ENCODE results near the gene PCDHGB5.

Gene PCDHGB5

DNA sequence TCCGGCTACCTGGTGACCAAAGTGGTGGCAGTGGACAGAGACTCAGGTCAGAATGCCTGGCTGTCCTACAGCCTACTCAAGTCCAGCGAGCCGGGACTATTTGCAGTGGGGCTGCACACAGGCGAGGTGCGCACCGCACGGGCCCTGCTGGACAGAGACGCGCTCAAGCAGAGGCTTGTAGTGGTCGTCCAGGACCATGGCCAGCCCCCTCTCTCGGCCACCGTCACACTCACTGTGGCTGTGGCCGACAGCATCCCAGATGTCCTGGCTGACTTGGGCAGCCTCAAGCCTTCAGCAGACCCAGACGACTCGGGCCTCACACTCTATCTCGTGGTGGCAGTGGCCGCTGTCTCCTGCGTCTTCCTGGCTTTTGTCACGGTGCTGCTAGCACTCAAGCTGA lies 40.8 kb upstream of the PCDHGB5 start:
- no peak for DNase-seq (ENCODE audit: extremely low spot score)
- ChIA-PET CTCF (no interaction called here), POLR2A (no interaction called here)
- TF ChIP-seq ZNF384 (IDR thresholded peaks at IDR 0.05) (no peak), LEF1 (IDR thresholded peaks at IDR 0.05; ENCODE audit: borderline replicate concordance) (no peak)

DNA sequence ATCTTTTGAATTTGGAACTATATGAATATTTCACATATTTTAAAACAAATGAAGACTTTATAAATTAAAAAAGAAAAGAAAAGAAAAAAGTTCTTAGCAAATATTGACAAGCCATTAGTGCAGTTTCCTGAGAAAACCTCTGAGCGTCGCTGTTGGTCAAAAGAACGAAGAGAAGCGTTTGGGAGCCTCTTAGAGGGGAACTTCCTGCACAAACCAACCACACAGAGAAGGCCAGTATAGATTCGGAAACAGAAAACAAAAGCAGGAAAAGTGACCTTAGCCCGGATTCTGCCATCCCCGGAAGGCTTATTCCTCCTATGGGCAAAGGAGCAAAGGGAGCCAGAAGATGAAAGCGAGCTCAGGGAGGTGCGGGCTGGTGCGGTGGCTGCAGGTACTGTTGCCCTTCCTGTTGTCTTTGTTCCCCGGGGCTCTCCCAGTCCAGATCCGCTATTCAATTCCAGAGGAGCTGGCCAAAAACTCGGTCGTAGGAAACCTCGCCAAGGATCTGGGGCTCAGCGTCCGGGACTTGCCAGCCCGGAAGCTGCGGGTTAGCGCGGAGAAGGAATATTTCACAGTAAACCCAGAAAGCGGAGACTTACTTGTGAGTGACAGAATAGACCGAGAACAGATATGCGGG lies 37.8 kb upstream of the PCDHGB5 start, which contains the start of gene PCDHGB2:
Gene PCDHGB2 (plus strand): TSS at position 205 of the 637 bp plus-strand sequence. CDS start 142 bp downstream, at position 347.
- DNase-seq (ENCODE audit: extremely low spot score) = peak; percentile 14

DNA sequence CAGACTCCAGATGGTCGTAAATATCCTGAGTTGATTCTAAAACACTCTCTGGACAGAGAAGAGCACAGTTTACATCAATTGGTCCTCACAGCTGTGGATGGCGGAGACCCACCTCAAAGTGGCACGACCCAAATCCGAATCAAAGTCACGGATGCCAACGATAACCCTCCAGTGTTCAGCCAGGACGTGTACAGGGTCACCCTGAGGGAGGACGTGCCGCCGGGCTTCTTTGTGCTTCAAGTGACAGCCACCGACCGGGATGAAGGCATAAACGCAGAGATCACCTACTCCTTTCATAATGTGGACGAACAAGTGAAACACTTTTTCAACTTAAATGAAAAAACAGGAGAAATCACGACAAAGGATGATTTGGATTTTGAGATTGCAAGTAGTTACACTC lies 37.1 kb upstream of the PCDHGB5 start:
- ChIA-PET POLR2A (no interaction called here), CTCF (no interaction called here)
- TF ChIP-seq LEF1 (IDR thresholded peaks at IDR 0.05; ENCODE audit: borderline replicate concordance) = no peak
- TF ChIP-seq ZNF384 (IDR thresholded peaks at IDR 0.05) = no peak
- TF ChIP-seq SUZ12 (IDR thresholded peaks at IDR 0.05) = no peak
- TF ChIP-seq CTBP1 (IDR thresholded peaks at IDR 0.05; ENCODE audit: borderline replicate concordance) = no peak
- no peak for TF ChIP-seq FOXK2 (IDR thresholded peaks at IDR 0.05)
- TF ChIP-seq, protein P1, sequence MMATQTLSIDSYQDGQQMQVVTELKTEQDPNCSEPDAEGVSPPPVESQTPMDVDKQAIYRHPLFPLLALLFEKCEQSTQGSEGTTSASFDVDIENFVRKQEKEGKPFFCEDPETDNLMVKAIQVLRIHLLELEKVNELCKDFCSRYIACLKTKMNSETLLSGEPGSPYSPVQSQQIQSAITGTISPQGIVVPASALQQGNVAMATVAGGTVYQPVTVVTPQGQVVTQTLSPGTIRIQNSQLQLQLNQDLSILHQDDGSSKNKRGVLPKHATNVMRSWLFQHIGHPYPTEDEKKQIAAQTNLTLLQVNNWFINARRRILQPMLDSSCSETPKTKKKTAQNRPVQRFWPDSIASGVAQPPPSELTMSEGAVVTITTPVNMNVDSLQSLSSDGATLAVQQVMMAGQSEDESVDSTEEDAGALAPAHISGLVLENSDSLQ (IDR thresholded peaks at IDR 0.05) = no peak
- no peak for TF ChIP-seq BHLHE40 (IDR thresholded peaks at IDR 0.05; ENCODE audit: borderline replicate concordance)
- TF ChIP-seq FOXM1 (IDR thresholded peaks at IDR 0.05; ENCODE audit: borderline replicate concordance) = no peak
- TF ChIP-seq FOXA1 (IDR thresholded peaks at IDR 0.05) = no peak
- TF ChIP-seq NFRKB (IDR thresholded peaks at IDR 0.05) = no peak
- TF ChIP-seq TARDBP (IDR thresholded peaks at IDR 0.05) = no peak
- TF ChIP-seq SP1 (IDR thresholded peaks at IDR 0.05) = no peak
- TF ChIP-seq L3MBTL2 (conservative IDR thresholded peaks at IDR 0.05) = no peak
- TF ChIP-seq ELF4 (IDR thresholded peaks at IDR 0.05) = no peak
- no peak for TF ChIP-seq ARNT (IDR thresholded peaks at IDR 0.05)
- no peak for TF ChIP-seq HDGF (IDR thresholded peaks at IDR 0.05; ENCODE audit: borderline replicate concordance)
- DNase-seq (ENCODE audit: extremely low spot score) = no peak

More for the DNA sequence above, 37.8 kb upstream of the PCDHGB5 start, which contains the start of gene PCDHGB2:
- ChIA-PET POLR2A (no interaction called here), CTCF (interaction anchor here (0.6 to 0.9 kb wide), 2 partner anchors 153 to 204 kb away, joined by 4 to 5 read pairs; no protein-coding TSS in a partner anchor)
- TF ChIP-seq FOXK2 (IDR thresholded peaks at IDR 0.05) = no peak
- TF ChIP-seq LEF1 (IDR thresholded peaks at IDR 0.05; ENCODE audit: borderline replicate concordance) = no peak
- TF ChIP-seq ZNF384 (IDR thresholded peaks at IDR 0.05) = no peak
- TF ChIP-seq, protein P1 (IDR thresholded peaks at IDR 0.05) = no peak
- TF ChIP-seq L3MBTL2 (conservative IDR thresholded peaks at IDR 0.05) = no peak
- TF ChIP-seq ARNT (IDR thresholded peaks at IDR 0.05) = no peak
- TF ChIP-seq FOXM1 (IDR thresholded peaks at IDR 0.05; ENCODE audit: borderline replicate concordance) = no peak
- no peak for TF ChIP-seq FOXA1 (IDR thresholded peaks at IDR 0.05)
- TF ChIP-seq CTBP1 (IDR thresholded peaks at IDR 0.05; ENCODE audit: borderline replicate concordance) = no peak
- TF ChIP-seq SUZ12 (IDR thresholded peaks at IDR 0.05) = no peak
- TF ChIP-seq TARDBP (IDR thresholded peaks at IDR 0.05) = no peak

DNA sequence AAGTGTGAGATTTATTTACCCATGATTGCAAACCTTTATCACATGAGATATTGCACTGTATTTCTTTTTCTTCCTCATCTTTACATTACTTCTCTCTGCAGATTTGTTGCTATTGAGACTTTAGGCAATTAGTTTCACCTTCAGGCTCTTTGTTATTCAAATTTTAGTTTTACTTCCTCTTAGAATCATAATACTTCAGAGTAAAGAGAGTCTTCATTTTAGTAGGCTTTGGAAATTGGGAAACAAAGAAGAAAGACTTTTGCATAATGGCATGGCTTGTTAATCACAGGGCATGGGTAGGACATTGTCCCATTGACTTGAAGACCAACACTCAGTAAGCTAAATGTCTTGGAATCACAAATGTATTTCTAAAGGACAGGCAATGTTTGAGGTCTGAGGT lies 35.0 kb upstream of the PCDHGB5 start:
- ChIA-PET CTCF (no interaction called here), POLR2A (no interaction called here)
- TF ChIP-seq SUZ12 (IDR thresholded peaks at IDR 0.05) (no peak), HDGF (IDR thresholded peaks at IDR 0.05; ENCODE audit: borderline replicate concordance) (no peak), ELF4 (IDR thresholded peaks at IDR 0.05) (no peak), TARDBP (IDR thresholded peaks at IDR 0.05) (no peak), FOXA1 (IDR thresholded peaks at IDR 0.05) (no peak), BHLHE40 (IDR thresholded peaks at IDR 0.05; ENCODE audit: borderline replicate concordance) (no peak), FOXK2 (IDR thresholded peaks at IDR 0.05) (no peak), FOXM1 (IDR thresholded peaks at IDR 0.05; ENCODE audit: borderline replicate concordance) (no peak), L3MBTL2 (conservative IDR thresholded peaks at IDR 0.05) (no peak), CTBP1 (IDR thresholded peaks at IDR 0.05; ENCODE audit: borderline replicate concordance) (no peak)
- TF ChIP-seq, protein P1 (IDR thresholded peaks at IDR 0.05) = no peak
- DNase-seq (ENCODE audit: extremely low spot score) = no peak

DNA sequence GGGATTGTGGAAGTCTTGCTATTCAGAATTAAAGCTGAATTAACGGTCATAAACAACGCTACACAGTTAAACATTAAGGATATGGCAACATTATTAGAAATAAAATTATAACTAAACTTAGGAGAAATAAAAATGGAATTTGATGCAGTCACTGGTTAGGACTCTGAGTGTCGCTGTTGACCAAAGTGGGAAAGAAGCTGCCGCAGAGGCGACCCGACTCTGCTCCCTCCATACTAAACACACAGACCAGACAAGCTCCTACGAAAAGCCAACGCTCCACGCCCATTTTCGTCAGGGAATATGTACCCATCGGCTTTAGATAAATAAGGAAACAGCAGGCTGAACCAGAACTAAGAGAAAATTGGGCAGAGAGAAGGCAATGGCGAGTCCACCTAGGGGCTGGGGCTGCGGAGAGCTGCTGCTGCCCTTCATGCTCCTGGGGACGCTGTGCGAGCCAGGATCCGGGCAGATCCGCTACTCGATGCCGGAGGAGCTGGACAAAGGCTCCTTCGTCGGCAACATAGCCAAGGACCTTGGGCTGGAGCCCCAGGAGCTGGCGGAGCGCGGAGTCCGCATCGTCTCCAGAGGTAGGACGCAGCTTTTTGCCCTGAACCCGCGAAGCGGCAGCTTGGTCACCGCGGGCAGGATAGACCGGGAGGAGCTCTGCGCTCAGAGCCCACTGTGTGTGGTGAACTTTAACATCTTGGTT lies 33.6 kb upstream of the PCDHGB5 start, which contains the start of gene PCDHGA5:
Gene PCDHGA5 (plus strand): TSS at position 211 of the 709 bp plus-strand sequence. CDS start 169 bp downstream, at position 380.
- TF ChIP-seq CTBP1 (IDR thresholded peaks at IDR 0.05; ENCODE audit: borderline replicate concordance) (no peak), SUZ12 (IDR thresholded peaks at IDR 0.05) (no peak), TARDBP (IDR thresholded peaks at IDR 0.05) (no peak), NFRKB (IDR thresholded peaks at IDR 0.05) (no peak), FOXA1 (IDR thresholded peaks at IDR 0.05) (no peak), HDGF (IDR thresholded peaks at IDR 0.05; ENCODE audit: borderline replicate concordance) (no peak), LEF1 (IDR thresholded peaks at IDR 0.05; ENCODE audit: borderline replicate concordance) (no peak), L3MBTL2 (conservative IDR thresholded peaks at IDR 0.05) (no peak), FOXK2 (IDR thresholded peaks at IDR 0.05) (no peak), BHLHE40 (IDR thresholded peaks at IDR 0.05; ENCODE audit: borderline replicate concordance) (no peak), ELF4 (IDR thresholded peaks at IDR 0.05) (no peak), ZNF384 (IDR thresholded peaks at IDR 0.05) (no peak)
- TF ChIP-seq, protein P1 (IDR thresholded peaks at IDR 0.05) = no peak
- DNase-seq (ENCODE audit: extremely low spot score) = no peak
- ChIA-PET POLR2A (no interaction called here), CTCF (interaction anchor here (0.6 kb wide), 1 partner anchor 44 kb away, joined by 3 read pairs; no protein-coding TSS in a partner anchor)
